Spinal cord (tissue), 10 donors: ENCODE measurements around the gene BCAP29. TPM values are rescaled to one million over a fixed set of nuclear protein-coding genes. Genes with fewer than 3 reads are reported as not detected.
"Not testable (repeated sequence)": the region's sequence is repeated elsewhere in the genome, so short reads cannot be mapped to it uniquely, and the experiment has no call there.

ENCODE experiments used
- DNase-seq, 6 donors: peaks; one replicate each; pipeline versions ENCODE4 v3.0.0 to v3.0.0-alpha.2; 2013 to 2015; ENCODE audit warnings: low spot score in 6 of 6, low read depth in 4 of 6
- H3K27ac ChIP-seq: one replicate; pipeline ENCODE4 v1.5.1; 2013; ENCODE audit warnings: low read depth, low read length, control low read depth
- H3K27me3 ChIP-seq: one replicate; pipeline ENCODE4 v1.6.1; 2013; ENCODE audit warnings: low read length; ENCODE audit not compliant: control insufficient read depth, insufficient read depth
- H3K36me3 ChIP-seq: one replicate; pipeline ENCODE4 v1.6.1; 2013; ENCODE audit warnings: low read length; ENCODE audit not compliant: control insufficient read depth, insufficient read depth
- H3K4me1 ChIP-seq: one replicate; pipeline ENCODE4 v1.6.1; 2013; ENCODE audit warnings: low read length; ENCODE audit not compliant: control insufficient read depth, insufficient read depth
- H3K4me3 ChIP-seq: one replicate; pipeline ENCODE4 v1.5.1; 2013; ENCODE audit warnings: low read depth, low read length, control low read depth
- H3K9me3 ChIP-seq: one replicate; pipeline ENCODE4 v1.6.1; 2013; ENCODE audit warnings: low read length; ENCODE audit not compliant: control insufficient read depth, insufficient read depth
- WGBS: methylation state at CpG from one replicate; pipeline ENCODE4 v1.1.5; 2013; ENCODE audit warnings: missing lambda C conversion rate; ENCODE audit not compliant: insufficient coverage; 5-methylcytosine and 5-hydroxymethylcytosine counted together
- long read RNA-seq, 4 donors: transcript quantifications; one replicate each; lab custom pipeline, GENCODE V29; 2026
- polyA plus RNA-seq, 2 donors: library from polyadenylated mRNA; unstranded; fragments of 120-200 nt; gene quantifications; one replicate each; pipeline ENCODE4 v1.2.1, GENCODE V29; 2013; ENCODE audit not compliant: insufficient read length in 2 of 2
- total RNA-seq, 2 donors: library from RNA; depleted of rRNA in 1 of 2; stranded (reverse); fragments of 120-200 nt in 1 of 2; fragments of >200 nt in 1 of 2; gene quantifications; one replicate each; pipeline versions ENCODE4 v1.2.3 to v1.2.4, GENCODE V29; 2013 to 2014
- donor health status: healthy.

The BCAP29 gene
- 10 to 100 TPM; 74.3 to 85.4 TPM for total RNA-seq
- 10 to 100 TPM; 48.7 to 66.0 TPM for polyA plus RNA-seq
- long read RNA-seq, donor 1, full-length matches to known transcripts: 23 of 23 reads
- long read RNA-seq, donor 1, partial matches to known transcripts: 0 of 23 reads
- long read RNA-seq, donor 1, other reads (novel, unspliced or antisense): 0 of 23 reads
- long read RNA-seq, donor 2, full-length matches to known transcripts: 7 of 7 reads
- long read RNA-seq, donor 2, partial matches to known transcripts: 0 of 7 reads
- long read RNA-seq, donor 2, other reads (novel, unspliced or antisense): 0 of 7 reads
- long read RNA-seq, donor 3, full-length matches to known transcripts: 9 of 9 reads
- long read RNA-seq, donor 3, partial matches to known transcripts: 0 of 9 reads
- long read RNA-seq, donor 3, other reads (novel, unspliced or antisense): 0 of 9 reads
- long read RNA-seq, donor 4, full-length matches to known transcripts: 15 of 21 reads
- long read RNA-seq, donor 4, partial matches to known transcripts: 6 of 21 reads
- long read RNA-seq, donor 4, other reads (novel, unspliced or antisense): 0 of 21 reads

GRCh38 chr7:107579885-107580715 lies at the start of gene BCAP29:
BCAP29 (plus strand) TSS chr7:107580246; CDS start chr7:107580773, 527 bp downstream.
- Histone ChIP-seq H3K4me1 (peaks cover 3% of the 10 kb centered on the region), H3K27ac (peak within 1 kb of the TSS; percentile 83), H3K4me3 (peak within 1 kb of the TSS; percentile 80), H3K9me3 (no peaks in the 10 kb centered on the region), H3K36me3 (peaks cover 4% of the 10 kb centered on the region), H3K27me3 (no peaks in the 10 kb centered on the region)
- WGBS: 0% methylated on average over 86 of the region's 89 CpGs
- DNase-seq: peak in 5 of 6 donors; percentile 39 to 86 (median 56)

- Histone ChIP-seq H3K4me3 (no peak overlapping the region), H3K9me3 (no peaks in the 10 kb centered on the region), H3K27ac (no peak overlapping the region), H3K4me1 (no peaks in the 10 kb centered on the region), H3K36me3 (no peaks in the 10 kb centered on the region), H3K27me3 (no peaks in the 10 kb centered on the region)
- no peak for DNase-seq
These were observed 49.3 kb upstream of the BCAP29 start for GRCh38 chr7:107530751-107531150.

GRCh38 chr7:107534139-107534538 lies 45.9 kb upstream of the BCAP29 start:
- Histone ChIP-seq H3K4me3 (no peak overlapping the region), H3K27me3 (no peaks in the 10 kb centered on the region), H3K36me3 (no peaks in the 10 kb centered on the region), H3K9me3 (no peaks in the 10 kb centered on the region), H3K27ac (no peak overlapping the region), H3K4me1 (no peaks in the 10 kb centered on the region)
- DNase-seq: no peak

DNA sequence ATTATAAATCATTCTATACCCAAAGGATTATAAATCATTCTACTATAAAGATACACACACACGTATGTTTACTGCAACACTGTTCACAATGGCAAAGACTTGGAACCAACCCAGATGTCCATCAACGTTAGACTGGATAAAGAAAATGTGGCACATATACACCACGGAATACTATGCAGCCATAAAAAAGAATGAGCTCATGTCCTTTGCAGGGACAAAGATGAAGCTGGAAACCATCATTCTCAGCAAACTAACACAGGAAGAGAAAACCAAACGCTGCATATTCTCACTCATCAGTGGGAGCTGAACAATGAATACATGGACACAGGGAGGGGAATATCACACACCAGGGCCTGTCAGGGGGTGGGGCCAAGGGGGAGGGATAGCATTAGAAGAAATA lies 42.8 kb upstream of the BCAP29 start:
- not testable (repeated sequence) for DNase-seq
- 100% methylated on average over 3 of the region's 4 CpGs for WGBS

DNA sequence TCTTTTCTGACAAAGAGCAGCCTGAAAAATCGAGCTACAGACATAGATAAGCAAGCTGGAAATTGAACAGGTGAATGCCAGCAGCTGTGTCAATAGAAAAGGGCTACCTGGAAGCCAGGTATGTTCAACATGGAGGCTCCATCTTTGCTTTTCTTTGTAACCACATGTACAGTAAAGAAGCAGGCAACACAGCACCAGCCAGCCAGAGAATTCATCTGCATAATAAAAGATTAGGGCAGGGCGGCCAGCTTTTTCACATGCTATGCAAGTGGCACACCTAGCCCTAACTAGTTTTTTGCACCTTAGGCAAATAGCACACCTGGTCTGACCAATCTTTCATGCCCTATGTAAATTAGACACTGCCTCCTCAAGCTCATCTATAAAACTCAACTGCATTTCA lies 42.0 kb upstream of the BCAP29 start:
- H3K27ac ChIP-seq: no peak overlapping the region
- peaks cover 3% of the 10 kb centered on the region for H3K36me3 ChIP-seq
- 80% methylated on average over 2 of the region's 2 CpGs for WGBS
- H3K27me3 ChIP-seq: no peaks in the 10 kb centered on the region
- DNase-seq: no peak
- no peak overlapping the region for H3K4me3 ChIP-seq
- H3K9me3 ChIP-seq: no peaks in the 10 kb centered on the region
- H3K4me1 ChIP-seq: no peaks in the 10 kb centered on the region

More for the DNA sequence above, 42.8 kb upstream of the BCAP29 start:
- H3K27me3 ChIP-seq, H3K36me3 ChIP-seq, H3K4me3 ChIP-seq, H3K9me3 ChIP-seq, H3K27ac ChIP-seq, H3K4me1 ChIP-seq: not testable (repeated sequence)

DNA sequence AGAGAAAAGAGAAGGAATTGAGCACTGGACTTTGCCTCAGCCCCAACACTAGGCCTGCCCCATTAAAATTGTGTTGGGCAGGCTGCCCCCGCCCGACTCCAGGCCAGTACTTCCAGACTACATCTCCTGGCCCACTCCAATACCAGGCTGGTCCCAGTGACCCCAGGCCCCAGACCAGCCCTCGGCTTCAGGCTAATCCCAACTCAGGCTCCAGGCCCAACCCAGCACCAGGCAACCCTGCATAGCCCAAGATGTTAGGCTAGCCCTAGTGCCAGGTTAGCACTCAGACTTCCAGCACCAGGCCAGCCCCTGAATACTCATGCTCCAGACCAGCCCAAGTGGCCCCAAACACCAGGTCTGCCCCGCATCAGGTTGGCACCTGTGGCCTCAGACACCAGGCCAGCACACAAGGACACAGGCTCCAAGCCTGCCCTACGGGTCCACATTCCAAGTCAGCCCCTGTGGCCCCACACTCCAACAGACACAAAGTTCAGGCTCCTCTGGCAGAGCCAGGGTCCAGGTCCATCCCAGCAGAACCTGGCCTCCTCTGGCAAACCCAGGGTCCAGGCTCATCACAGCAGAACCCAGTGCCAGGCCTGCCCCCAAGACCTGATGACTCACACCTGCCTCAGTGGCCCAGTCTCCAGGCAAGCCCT lies 36.6 kb upstream of the BCAP29 start:
- peaks cover 9% of the 10 kb centered on the region for H3K9me3 ChIP-seq
- H3K4me1 ChIP-seq: no peaks in the 10 kb centered on the region
- H3K36me3 ChIP-seq: peaks cover 20% of the 10 kb centered on the region
- H3K4me3 ChIP-seq: no peak overlapping the region
- H3K27ac ChIP-seq: no peak overlapping the region
- WGBS: 87% methylated on average over 5 of the region's 5 CpGs
- no peak for DNase-seq
- H3K27me3 ChIP-seq: no peaks in the 10 kb centered on the region

DNA sequence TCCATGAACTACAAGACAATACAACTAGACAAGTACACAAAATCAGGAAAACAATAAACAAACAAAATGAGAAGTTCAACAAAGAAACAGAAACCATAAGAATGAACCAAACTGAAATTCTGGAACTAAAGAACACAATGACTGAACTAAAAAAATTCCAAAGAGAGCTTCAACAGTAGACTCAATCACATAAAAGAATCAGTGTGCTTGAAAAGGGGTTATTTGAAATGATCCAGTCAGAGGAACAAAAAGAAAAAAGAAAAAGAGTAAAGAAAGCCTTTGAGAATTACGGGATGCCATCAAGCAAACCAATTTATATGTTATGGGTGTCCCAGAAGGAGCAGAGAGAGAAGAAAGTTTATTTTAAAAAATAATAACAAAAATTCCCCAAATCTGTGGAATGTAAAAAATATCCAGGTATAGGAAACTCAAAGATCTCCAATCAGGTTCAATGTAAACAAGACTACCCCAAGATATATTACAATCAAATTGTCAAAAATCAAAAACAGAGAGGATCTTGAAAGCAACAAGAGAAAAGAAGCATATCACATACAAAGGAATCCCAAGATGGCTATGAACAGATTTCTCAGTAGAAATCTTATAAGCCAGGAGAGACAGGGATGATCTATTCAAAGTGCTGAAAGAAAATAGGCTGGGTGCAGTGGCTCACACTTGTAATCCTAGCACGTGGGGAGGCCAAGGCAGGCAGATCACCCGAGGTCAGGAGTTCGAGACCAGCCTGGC lies 35.0 kb upstream of the BCAP29 start:
- Histone ChIP-seq H3K27ac (no peak overlapping the region), H3K36me3 (peaks cover 20% of the 10 kb centered on the region), H3K27me3 (no peaks in the 10 kb centered on the region), H3K4me1 (no peaks in the 10 kb centered on the region), H3K9me3 (peaks cover 9% of the 10 kb centered on the region), H3K4me3 (no peak overlapping the region)
- no peak for DNase-seq
- no CpG with 5 or more reads among the region's 4 CpGs for WGBS

- WGBS: no CpG with 5 or more reads among the region's 1 CpG
- H3K9me3 ChIP-seq: no peaks in the 10 kb centered on the region
- no peak overlapping the region for H3K4me3 ChIP-seq
- H3K4me1 ChIP-seq: no peaks in the 10 kb centered on the region
- no peak overlapping the region for H3K27ac ChIP-seq
- no peaks in the 10 kb centered on the region for H3K27me3 ChIP-seq
- no peaks in the 10 kb centered on the region for H3K36me3 ChIP-seq
- no peak for DNase-seq
These were observed 28.1 kb upstream of the BCAP29 start for GRCh38 chr7:107551936-107552335.

- H3K36me3 ChIP-seq: no peaks in the 10 kb centered on the region
- 100% methylated on average over 2 of the region's 3 CpGs for WGBS
- no peak for DNase-seq
- no peaks in the 10 kb centered on the region for H3K9me3 ChIP-seq
- no peaks in the 10 kb centered on the region for H3K27me3 ChIP-seq
- H3K27ac ChIP-seq: no peak overlapping the region
- H3K4me1 ChIP-seq: no peaks in the 10 kb centered on the region
- H3K4me3 ChIP-seq: no peak overlapping the region
These were observed 24.2 kb upstream of the BCAP29 start for GRCh38 chr7:107555893-107556292.
